Panc1 (cell line): ENCODE results near the gene ZNF451. TPM values are rescaled to one million over a fixed set of nuclear protein-coding genes. Genes with fewer than 3 reads are reported as not detected.

Experiments
- ATAC-seq: fragments of 200-7000 bp; cut with Tn5 transposase; 2 replicates; pipeline ENCODE4 v1.9.1; 2020; ENCODE audit warnings: mild to moderate bottlenecking, moderate library complexity
- BruUV-seq: library from RNA; stranded (reverse); fragments of 400-500 nt; replicated peaks from 2 replicates; lab custom pipeline; 2021; lab: Mats Ljungman, UMichigan
- CTCF ChIA-PET: fragments of 300-600 bp; sonication (Branson Sonifier 250); formaldehyde crosslinking; loops from one replicate; lab custom pipeline; 2022; ENCODE audit warnings: antibody characterized with exemption; lab: Charles Lee
- POLR2A ChIA-PET: fragments of 300-600 bp; sonication (Branson Sonifier 250); formaldehyde crosslinking; loops from one replicate; lab custom pipeline; 2022; ENCODE audit warnings: antibody characterized with exemption; lab: Charles Lee
- DNase-seq: peaks from one replicate; pipeline ENCODE4 v3.0.0-alpha.2; 2010; ENCODE audit warnings: low read depth, low spot score
- H3K27ac ChIP-seq: 2 replicates; pipeline ENCODE4 v1.5.1; 2011; ENCODE audit warnings: mild to moderate bottlenecking, low read length, inconsistent platforms
- H3K27me3 ChIP-seq: fragments of 200-500 bp; sonication (Bioruptor generic); 2 replicates; pipeline ENCODE4 v1.6.0; 2014; ENCODE audit warnings: low read length, inconsistent platforms; ENCODE audit not compliant: control insufficient read depth, insufficient read depth
- H3K36me3 ChIP-seq: fragments of 200-500 bp; sonication (Bioruptor generic); 2 replicates; pipeline ENCODE4 v1.5.1; 2014; ENCODE audit warnings: inconsistent platforms, mild to moderate bottlenecking, low read length, moderate library complexity; ENCODE audit not compliant: control insufficient read depth, insufficient read depth
- H3K4me1 ChIP-seq: 2 replicates; pipeline ENCODE4 v1.5.1; 2011; ENCODE audit warnings: inconsistent platforms, mild to moderate bottlenecking, low read length, moderate library complexity; ENCODE audit not compliant: control insufficient read depth, insufficient read depth
- H3K4me3 ChIP-seq, 2 experiments: 2 replicates each; pipeline ENCODE4 v1.5.1; 2011 to 2012; ENCODE audit warnings: low read depth in 2 of 2, low read length in 2 of 2, mild to moderate bottlenecking in 2 of 2, inconsistent platforms in 1 of 2, moderate library complexity in 1 of 2
- H3K9me3 ChIP-seq: fragments of 200-500 bp; sonication (Bioruptor generic); 2 replicates; pipeline ENCODE4 v1.5.1; 2014; ENCODE audit warnings: low read depth, mild to moderate bottlenecking, inconsistent platforms, low read length, moderate library complexity; ENCODE audit not compliant: control insufficient read depth, insufficient read depth
- CTCF ChIP-seq: fragments of 450-650 bp; IDR thresholded peaks from 2 replicates; pipeline ENCODE4 v1.5.1; 2017; ENCODE audit warnings: mild to moderate bottlenecking
- POLR2AphosphoS5 ChIP-seq: IDR thresholded peaks from 2 replicates; pipeline ENCODE4 v1.6.1; 2012; ENCODE audit warnings: mild to moderate bottlenecking, low read depth, low read length, moderate library complexity
- REST ChIP-seq, 2 experiments: IDR thresholded peaks; 2 replicates each; pipeline ENCODE4 v1.6.1; 2011 to 2012; ENCODE audit warnings: low read depth in 2 of 2, control low read depth in 1 of 2, low read length in 1 of 2, mild to moderate bottlenecking in 1 of 2, moderate library complexity in 1 of 2; ENCODE audit not compliant: insufficient read depth in 1 of 2
- SIN3A ChIP-seq: IDR thresholded peaks from 2 replicates; pipeline ENCODE4 v1.6.1; 2012; ENCODE audit warnings: low read depth, mild to moderate bottlenecking, low read length, moderate library complexity, borderline replicate concordance; ENCODE audit not compliant: insufficient read depth
- TCF7L2 ChIP-seq: IDR thresholded peaks from 2 replicates; pipeline ENCODE4 v1.6.1; 2011; ENCODE audit warnings: mild to moderate bottlenecking, low read depth, low read length, inconsistent platforms
- in situ Hi-C: cut with HindIII; loops from 2 replicates; pipeline ENCODE4 v1.10.0; 2016; ENCODE audit warnings: low sequenced_read_pairs, low pct_unique_long_range_greater_than_20kb
- intact Hi-C: fragments of 100-400 bp; cut with micrococcal nuclease; formaldehyde crosslinking; loops from one replicate; pipeline ENCODE4 v1.10.0; 2022; ENCODE audit not compliant: unreplicated experiment
- total RNA-seq: library from RNA; stranded (reverse); gene quantifications from one replicate; pipeline ENCODE4 v1.2.1, GENCODE V29; 2021; ENCODE audit not compliant: unreplicated experiment

Gene ZNF451
- total RNA-seq, 1 experiment from 2014 or later, result 71.1 TPM

GRCh38 chr6:57158658-57159057 is 68.7 kb downstream of the ZNF451 start:
- no peak for ATAC-seq
- ChIA-PET CTCF (interaction anchor here (0.6 kb wide), 1 partner anchor 9 kb away, joined by 6 read pairs; no protein-coding TSS in a partner anchor), POLR2A (interaction anchor here (0.6 kb wide), 1 partner anchor 63 kb away, joined by 15 read pairs; no protein-coding TSS in a partner anchor)
- intact Hi-C loops, result no loop called here
- Histone ChIP-seq H3K9me3 (no peaks in the 10 kb centered on the region), H3K27ac (no peak overlapping the region), H3K4me1 (no peaks in the 10 kb centered on the region), H3K27me3 (no peaks in the 10 kb centered on the region), H3K36me3 (peaks cover 16% of the 10 kb centered on the region), H3K4me3 (no peak overlapping the region)
- TF ChIP-seq POLR2AphosphoS5 (no peak), SIN3A (no peak), TCF7L2 (no peak), REST (IDR thresholded peaks at IDR 0.05; ENCODE audit: insufficient read depth in 1 of 2, low read depth in 2 of 2, low read length in 1 of 2) (no peak), CTCF (no peak)
- in situ Hi-C loops, result no loop called here
- no peak for DNase-seq
- BruUV-seq, result no TSS peak

- in situ Hi-C loops, result no loop called here
- Histone ChIP-seq H3K4me3 (no peak overlapping the region), H3K36me3 (peaks cover 13% of the 10 kb centered on the region; the same call in 1 of the 2 replicates), H3K9me3 (peaks cover 4% of the 10 kb centered on the region; the same call in 1 of the 2 replicates), H3K27me3 (no peaks in the 10 kb centered on the region), H3K27ac (no peak overlapping the region), H3K4me1 (no peaks in the 10 kb centered on the region)
- intact Hi-C loops, result no loop called here
- TF ChIP-seq CTCF (no peak), REST (IDR thresholded peaks at IDR 0.05; ENCODE audit: insufficient read depth in 1 of 2, low read depth in 2 of 2, low read length in 1 of 2) (no peak), TCF7L2 (no peak), POLR2AphosphoS5 (no peak), SIN3A (no peak)
- ChIA-PET POLR2A (no interaction called here), CTCF (interaction anchor here (0.6 kb wide), 1 partner anchor 9 kb away, joined by 6 read pairs; no protein-coding TSS in a partner anchor)
- ATAC-seq (no peak), DNase-seq (no peak)
- BruUV-seq, result no TSS peak
Observed at GRCh38 chr6:57159127-57159526, 69.1 kb downstream of the ZNF451 start.
